AG10803 (cell line): Measurements from ENCODE around the gene ZNF598.
A peak's percentile ranks its signal among the peaks of the same experiment; 100 is the strongest.

Experiments
- DNase-seq: peaks from one replicate; pipeline ENCODE4 v3.0.0; 2010; ENCODE audit warnings: low read depth
- H3K4me3 ChIP-seq: 2 replicates; pipeline ENCODE4 v1.5.1; 2011; ENCODE audit warnings: mild to moderate bottlenecking, low read length, control low read depth
- CTCF ChIP-seq: conservative IDR thresholded peaks from 2 replicates; pipeline ENCODE4 v1.5.1; 2011; ENCODE audit warnings: mild to moderate bottlenecking, low read length, control low read depth, inconsistent platforms

ZNF598 gene

GRCh38 chr16:1985466-1986150 lies 24.0 kb downstream of the ZNF598 start:
- TF ChIP-seq CTCF, result no peak
- DNase-seq, result no peak
- H3K4me3 ChIP-seq, result peak overlapping the region; percentile 76; the same call in 1 of the 2 replicates

GRCh38 chr16:1984347-1985225 lies 25.0 kb downstream of the ZNF598 start:
- H3K4me3 ChIP-seq, result peak overlapping the region; percentile 76
- no peak for TF ChIP-seq CTCF
- no peak for DNase-seq

- peak; percentile 34 for TF ChIP-seq CTCF
- H3K4me3 ChIP-seq, result peak within 1 kb of the TSS; percentile 76
- peak; percentile 92 for DNase-seq
These were observed 25.9 kb downstream of the ZNF598 start, which contains the start of gene GFER for GRCh38 chr16:1983544-1984346. Gene GFER, plus strand, starts transcription at chr16:1984193. Its CDS starts 26 bp downstream, at chr16:1984219.

GRCh38 chr16:1982991-1983543 lies 26.6 kb downstream of the ZNF598 start:
- H3K4me3 ChIP-seq, result peak overlapping the region; percentile 63
- TF ChIP-seq CTCF, result no peak; the same call in 1 of the 2 replicates
- no peak for DNase-seq

- no peak for DNase-seq
- H3K4me3 ChIP-seq, result no peak overlapping the region
- no peak for TF ChIP-seq CTCF
These were observed 27.6 kb downstream of the ZNF598 start for GRCh38 chr16:1982013-1982433.

GRCh38 chr16:1981398-1981836 lies 28.2 kb downstream of the ZNF598 start, which contains the start of gene NOXO1:
Gene NOXO1, minus strand, starts transcription at chr16:1981469. Its CDS starts 290 bp downstream, at chr16:1981179.
- H3K4me3 ChIP-seq, result no peak within 1 kb of the TSS
- no peak for TF ChIP-seq CTCF
- no peak for DNase-seq
